ENCODE results near the gene PIK3AP1. TPM values are rescaled to one million over a fixed set of nuclear protein-coding genes. Genes with fewer than 3 reads are reported as not detected.
"Not testable (repeated sequence)": the region's sequence is repeated elsewhere in the genome, so short reads cannot be mapped to it uniquely, and the experiment has no call there.

PIK3AP1 gene
- total and polyA plus RNA-seq, 4 donors = 27.3 to 137 (median 50.9) TPM

- TF ChIP-seq RXRA (IDR thresholded peaks at IDR 0.05) = no peak
- TF ChIP-seq HNF4A (conservative IDR thresholded peaks at IDR 0.05) = no peak
- no peak for TF ChIP-seq CTCF (IDR thresholded peaks at IDR 0.05; ENCODE audit: low read depth, low read length, missing input control)
Measured at GRCh38 chr10:96740579-96741281, 20.4 kb upstream of the PIK3AP1 start (continued).

- 95% methylated on average over 7 of the region's 7 CpGs for WGBS
- H3K36me3 ChIP-seq (ENCODE audit: control insufficient read depth in 4 of 4, insufficient read depth in 3 of 4, low read depth in 1 of 4, low read length in 3 of 4) = no peaks in the 10 kb centered on the region
- H3K27me3 ChIP-seq (ENCODE audit: control insufficient read depth in 4 of 4, insufficient read depth in 4 of 4, low read length in 3 of 4) = no peaks in the 10 kb centered on the region
- no peaks in the 10 kb centered on the region for H3K9me3 ChIP-seq (ENCODE audit: control insufficient read depth in 4 of 4, low read length in 3 of 4)
- H3K9ac ChIP-seq (ENCODE audit: low read depth in 1 of 2, low read length in 2 of 2) = no peak overlapping the region
- DNase-seq (ENCODE audit: low spot score) = no peak
- H3K4me1 ChIP-seq (ENCODE audit: control insufficient read depth in 4 of 4, insufficient read depth in 4 of 4, low read length in 3 of 4) = no peaks in the 10 kb centered on the region
- H3K4me3 ChIP-seq (ENCODE audit: low read depth in 1 of 3, low read length in 3 of 3) = no peak overlapping the region
- no peak for TF ChIP-seq RXRA (IDR thresholded peaks at IDR 0.05)
- no peak for TF ChIP-seq NR2F2 (IDR thresholded peaks at IDR 0.05)
- TF ChIP-seq TAF1 (conservative IDR thresholded peaks at IDR 0.05) = no peak
- TF ChIP-seq RAD21 (IDR thresholded peaks at IDR 0.05) = no peak
- TF ChIP-seq YY1 (IDR thresholded peaks at IDR 0.05) = no peak
- TF ChIP-seq HNF4G (IDR thresholded peaks at IDR 0.05) = no peak
- no peak for TF ChIP-seq EGR1 (IDR thresholded peaks at IDR 0.05; ENCODE audit: low read depth in 2 of 2)
- TF ChIP-seq ATF3 (IDR thresholded peaks at IDR 0.05) = no peak
- TF ChIP-seq JUND (IDR thresholded peaks at IDR 0.05) = no peak
- TF ChIP-seq HNF4A (conservative IDR thresholded peaks at IDR 0.05) = no peak
- no peak for TF ChIP-seq SP1 (IDR thresholded peaks at IDR 0.05)
- H3K27ac ChIP-seq (ENCODE audit: low read depth in 1 of 2, low read length in 2 of 2) = no peak overlapping the region
Measured at GRCh38 chr10:96740141-96740540, 19.8 kb upstream of the PIK3AP1 start.

- not testable (repeated sequence) for H3K27me3 ChIP-seq (ENCODE audit: control insufficient read depth in 4 of 4, insufficient read depth in 4 of 4, low read length in 3 of 4); H3K4me1 ChIP-seq (ENCODE audit: control insufficient read depth in 4 of 4, insufficient read depth in 4 of 4, low read length in 3 of 4); H3K36me3 ChIP-seq (ENCODE audit: control insufficient read depth in 4 of 4, insufficient read depth in 3 of 4, low read depth in 1 of 4, low read length in 3 of 4); H3K4me3 ChIP-seq (ENCODE audit: low read depth in 1 of 3, low read length in 3 of 3); DNase-seq (ENCODE audit: low spot score); H3K9me3 ChIP-seq (ENCODE audit: control insufficient read depth in 4 of 4, low read length in 3 of 4); H3K27ac ChIP-seq (ENCODE audit: low read depth in 1 of 2, low read length in 2 of 2); H3K9ac ChIP-seq (ENCODE audit: low read depth in 1 of 2, low read length in 2 of 2)
- WGBS = 84% methylated on average over 1 of the region's 1 CpG
Measured at GRCh38 chr10:96737307-96737902, 17.1 kb upstream of the PIK3AP1 start.

GRCh38 chr10:96724621-96725020 is 4.3 kb upstream of the PIK3AP1 start:
- no peak for DNase-seq (ENCODE audit: low spot score)
- Histone ChIP-seq H3K4me3 (ENCODE audit: low read depth in 1 of 3, low read length in 3 of 3) (no peak overlapping the region), H3K27ac (ENCODE audit: low read depth in 1 of 2, low read length in 2 of 2) (no peak overlapping the region), H3K4me1 (ENCODE audit: control insufficient read depth in 4 of 4, insufficient read depth in 4 of 4, low read length in 3 of 4) (peaks cover 0 to 10% (median 5%) of the 10 kb centered on the region in 4 donors), H3K36me3 (ENCODE audit: control insufficient read depth in 4 of 4, insufficient read depth in 3 of 4, low read depth in 1 of 4, low read length in 3 of 4) (no peaks in the 10 kb centered on the region), H3K9ac (ENCODE audit: low read depth in 1 of 2, low read length in 2 of 2) (no peak overlapping the region), H3K9me3 (ENCODE audit: control insufficient read depth in 4 of 4, low read length in 3 of 4) (no peaks in the 10 kb centered on the region), H3K27me3 (ENCODE audit: control insufficient read depth in 4 of 4, insufficient read depth in 4 of 4, low read length in 3 of 4) (no peaks in the 10 kb centered on the region)
- 87% methylated on average over 6 of the region's 6 CpGs for WGBS
- TF ChIP-seq RAD21 (IDR thresholded peaks at IDR 0.05) = no peak
- TF ChIP-seq YY1 (IDR thresholded peaks at IDR 0.05) = no peak
- no peak for TF ChIP-seq SP1 (IDR thresholded peaks at IDR 0.05)
- TF ChIP-seq MAX (IDR thresholded peaks at IDR 0.05) = no peak
- no peak for TF ChIP-seq ZBTB33 (IDR thresholded peaks at IDR 0.05)
- TF ChIP-seq FOXA1 (IDR thresholded peaks at IDR 0.05) = no peak
- TF ChIP-seq GABPA (IDR thresholded peaks at IDR 0.05 in 1 of 2, conservative IDR thresholded peaks at IDR 0.05 in 1 of 2) = no peak
- no peak for TF ChIP-seq EGR1 (IDR thresholded peaks at IDR 0.05; ENCODE audit: low read depth in 2 of 2)
- no peak for TF ChIP-seq TAF1 (conservative IDR thresholded peaks at IDR 0.05)
- TF ChIP-seq HNF4A (conservative IDR thresholded peaks at IDR 0.05) = no peak
- no peak for TF ChIP-seq HNF4G (IDR thresholded peaks at IDR 0.05)
- TF ChIP-seq FOXA2 (IDR thresholded peaks at IDR 0.05) = no peak
- no peak for TF ChIP-seq RXRA (IDR thresholded peaks at IDR 0.05)
- TF ChIP-seq NR2F2 (IDR thresholded peaks at IDR 0.05) = no peak
